Neuronal stem cell (in vitro differentiated cells): ENCODE results near the gene STRIT1.

ENCODE experiments used
- DNase-seq: peaks from one replicate; pipeline ENCODE4 v3.0.0-alpha.2; 2013; ENCODE audit warnings: low spot score
- H2AFZ ChIP-seq: one replicate; pipeline ENCODE4 v1.6.1; 2013; ENCODE audit warnings: mild to moderate bottlenecking, low read length, inconsistent platforms
- H2AK5ac ChIP-seq: 2 replicates; pipeline ENCODE4 v1.6.1; 2013; ENCODE audit warnings: low read depth, mild to moderate bottlenecking, inconsistent platforms, low read length, moderate library complexity, mixed read lengths
- H2BK120ac ChIP-seq: 2 replicates; pipeline ENCODE4 v1.6.1; 2013; ENCODE audit warnings: low read depth, mild to moderate bottlenecking, inconsistent platforms, low read length, moderate library complexity, mixed read lengths
- H2BK12ac ChIP-seq: one replicate; pipeline ENCODE4 v1.6.1; 2013; ENCODE audit warnings: low read length, inconsistent platforms
- H2BK15ac ChIP-seq: 2 replicates; pipeline ENCODE4 v1.6.1; 2013; ENCODE audit warnings: mild to moderate bottlenecking, low read length, inconsistent platforms, mixed read lengths
- H2BK5ac ChIP-seq: one replicate; pipeline ENCODE4 v1.6.1; 2013; ENCODE audit warnings: inconsistent platforms, mild to moderate bottlenecking, low read length, moderate library complexity
- H3K14ac ChIP-seq: one replicate; pipeline ENCODE4 v1.6.1; 2013; ENCODE audit warnings: low read length, inconsistent platforms
- H3K18ac ChIP-seq: 2 replicates; pipeline ENCODE4 v1.6.1; 2013; ENCODE audit warnings: low read length, inconsistent platforms
- H3K23ac ChIP-seq: 2 replicates; pipeline ENCODE4 v1.6.1; 2013; ENCODE audit warnings: low read depth, mild to moderate bottlenecking, mixed read lengths, low read length, inconsistent platforms; ENCODE audit not compliant: poor library complexity
- H3K27ac ChIP-seq: replicated peaks from 3 replicates; pipeline ENCODE4 v1.5.1; 2013; ENCODE audit warnings: low read length, inconsistent platforms
- H3K27me3 ChIP-seq, 3 experiments: 2 replicates each; pipeline ENCODE4 v1.6.1; 2013; ENCODE audit warnings: low read length in 3 of 3, mild to moderate bottlenecking in 2 of 3, inconsistent platforms in 1 of 3, low read depth in 1 of 3, mixed read lengths in 1 of 3, moderate library complexity in 1 of 3; ENCODE audit not compliant: control insufficient read depth in 3 of 3, insufficient read depth in 3 of 3
- H3K36me3 ChIP-seq, 2 donors: replicated peaks in 1 of 2; 2 replicates each; pipeline ENCODE4 v1.6.1; 2013; ENCODE audit warnings: low read length in 2 of 2; ENCODE audit not compliant: control insufficient read depth in 2 of 2, insufficient read depth in 2 of 2
- H3K4ac ChIP-seq: 2 replicates; pipeline ENCODE4 v1.6.1; 2013; ENCODE audit warnings: inconsistent platforms, mild to moderate bottlenecking, low read length, moderate library complexity
- H3K4me1 ChIP-seq, 2 donors: 1 replicate in 1 of 2; 2 replicates in 1 of 2; pipeline ENCODE4 v1.6.1; 2013; ENCODE audit warnings: low read length in 2 of 2, low read depth in 1 of 2; ENCODE audit not compliant: control insufficient read depth in 2 of 2, insufficient read depth in 1 of 2
- H3K4me2 ChIP-seq: one replicate; pipeline ENCODE4 v1.6.1; 2013; ENCODE audit warnings: mild to moderate bottlenecking, low read length, inconsistent platforms; ENCODE audit not compliant: insufficient read depth, poor library complexity, severe bottlenecking
- H3K4me3 ChIP-seq, 2 donors: 2 replicates each; pipeline ENCODE4 v1.5.1; 2013; ENCODE audit warnings: low read length in 2 of 2, mild to moderate bottlenecking in 2 of 2, inconsistent platforms in 1 of 2, moderate library complexity in 1 of 2
- H3K79me1 ChIP-seq: one replicate; pipeline ENCODE4 v1.6.1; 2013; ENCODE audit warnings: low read depth, mild to moderate bottlenecking, inconsistent platforms, low read length, moderate library complexity
- H3K9ac ChIP-seq: one replicate; pipeline ENCODE4 v1.6.1; 2013; ENCODE audit warnings: mild to moderate bottlenecking, low read depth, low read length, inconsistent platforms; ENCODE audit not compliant: poor library complexity
- H3K9me3 ChIP-seq, 2 donors: replicated peaks in 1 of 2; 2 replicates each; pipeline versions ENCODE3 to v1.6.1; 2013; ENCODE audit warnings: low read length in 2 of 2, mild to moderate bottlenecking in 2 of 2, inconsistent platforms in 1 of 2, low read depth in 1 of 2, mixed read lengths in 1 of 2, moderate library complexity in 1 of 2; ENCODE audit not compliant: control insufficient read depth in 2 of 2, insufficient read depth in 1 of 2
- H4K8ac ChIP-seq: one replicate; pipeline ENCODE4 v1.6.1; 2013; ENCODE audit warnings: low read depth, mild to moderate bottlenecking, inconsistent platforms, low read length, moderate library complexity
- H4K91ac ChIP-seq: one replicate; pipeline ENCODE4 v1.6.1; 2013; ENCODE audit warnings: low read length, low read depth, mild to moderate bottlenecking, inconsistent platforms; ENCODE audit not compliant: poor library complexity
- WGBS, 2 donors: extraction: QIAGEN DNeasy Blood & Tissue Kit; methylation state at CpG; one replicate each; pipeline ENCODE4 v1.1.7; 2013; ENCODE audit warnings: missing lambda C conversion rate in 2 of 2, mixed read lengths in 1 of 2; ENCODE audit not compliant: insufficient read length in 2 of 2, insufficient replicate concordance in 1 of 2; ENCODE audit errors: extremely low coverage in 2 of 2; 5-methylcytosine and 5-hydroxymethylcytosine counted together

STRIT1 gene

GRCh38 chr3:155309581-155309980 is 16.1 kb upstream of the STRIT1 start:
- H2AFZ ChIP-seq, result no peak overlapping the region
- H3K9me3 ChIP-seq, result no peaks in the 10 kb centered on the region
- no peaks in the 10 kb centered on the region for H3K27me3 ChIP-seq
- H3K79me1 ChIP-seq, result no peaks in the 10 kb centered on the region
- no peak overlapping the region for H3K4me3 ChIP-seq
- no peak overlapping the region for H3K23ac ChIP-seq
- H3K4me2 ChIP-seq, result no peak overlapping the region
- H3K4ac ChIP-seq, result no peak overlapping the region
- no peak overlapping the region for H3K18ac ChIP-seq
- no peak overlapping the region for H4K91ac ChIP-seq
- no peak overlapping the region for H2BK5ac ChIP-seq
- H4K8ac ChIP-seq, result no peak overlapping the region
- no peak overlapping the region for H3K9ac ChIP-seq
- H3K4me1 ChIP-seq, result no peaks in the 10 kb centered on the region
- no peak overlapping the region for H3K27ac ChIP-seq
- H2BK120ac ChIP-seq, result no peak overlapping the region
- no peak overlapping the region for H2BK15ac ChIP-seq
- no peak for DNase-seq
- H3K14ac ChIP-seq, result peak overlapping the region; percentile 47
- no peak overlapping the region for H2AK5ac ChIP-seq
- no CpG with 5 or more reads among the region's 28 CpGs for WGBS, 2 donors
- no peak overlapping the region for H2BK12ac ChIP-seq
- no peaks in the 10 kb centered on the region for H3K36me3 ChIP-seq

DNA sequence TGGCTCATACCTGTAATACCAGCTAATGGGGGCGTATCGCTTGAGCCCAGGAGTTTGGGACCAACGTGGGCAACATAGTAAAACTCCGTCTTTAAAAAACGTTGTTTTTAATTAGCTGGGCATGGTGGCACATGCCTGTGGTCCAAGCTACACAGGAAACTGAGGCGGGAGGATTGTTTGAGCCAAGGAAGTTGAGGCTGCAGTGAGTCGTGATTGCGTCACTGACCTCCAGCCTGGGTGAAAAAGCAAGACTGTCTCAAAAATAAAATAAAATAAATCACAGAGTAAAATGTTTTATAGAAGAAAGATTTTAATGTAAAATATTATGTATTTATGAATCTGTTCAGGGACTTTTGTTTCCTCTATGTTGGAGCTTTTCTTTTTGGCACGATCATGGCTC is 15.3 kb upstream of the STRIT1 start:
- no peaks in the 10 kb centered on the region for H3K9me3 ChIP-seq
- WGBS, 2 donors, result no CpG with 5 or more reads among the region's 9 CpGs

GRCh38 chr3:155307183-155307582 is 13.7 kb upstream of the STRIT1 start:
- Histone ChIP-seq H3K36me3 (no peaks in the 10 kb centered on the region), H4K91ac (no peak overlapping the region), H2BK120ac (no peak overlapping the region), H2AFZ (no peak overlapping the region), H3K27me3 (no peaks in the 10 kb centered on the region), H2BK5ac (no peak overlapping the region), H3K4ac (no peak overlapping the region), H3K9me3 (no peaks in the 10 kb centered on the region), H3K18ac (no peak overlapping the region), H2BK12ac (no peak overlapping the region), H3K4me2 (no peak overlapping the region), H3K79me1 (no peaks in the 10 kb centered on the region), H2AK5ac (no peak overlapping the region), H2BK15ac (no peak overlapping the region), H3K4me3 (no peak overlapping the region), H3K23ac (no peak overlapping the region), H3K27ac (no peak overlapping the region), H3K4me1 (no peaks in the 10 kb centered on the region), H3K9ac (no peak overlapping the region), H4K8ac (no peak overlapping the region), H3K14ac (no peak overlapping the region)
- DNase-seq, result no peak
- no CpG with 5 or more reads among the region's 7 CpGs for WGBS, 2 donors

More for the DNA sequence above, 15.3 kb upstream of the STRIT1 start:
- Histone ChIP-seq H2BK120ac (no peak overlapping the region), H2AK5ac (no peak overlapping the region), H3K79me1 (no peaks in the 10 kb centered on the region), H3K23ac (no peak overlapping the region), H3K4me2 (no peak overlapping the region), H2BK15ac (no peak overlapping the region), H2BK12ac (no peak overlapping the region), H4K8ac (no peak overlapping the region), H3K27me3 (no peaks in the 10 kb centered on the region), H3K4me3 (no peak overlapping the region), H3K9ac (no peak overlapping the region), H3K4me1 (no peaks in the 10 kb centered on the region), H4K91ac (no peak overlapping the region), H2BK5ac (no peak overlapping the region), H3K4ac (no peak overlapping the region), H3K27ac (no peak overlapping the region), H3K14ac (no peak overlapping the region), H3K18ac (no peak overlapping the region), H2AFZ (no peak overlapping the region), H3K36me3 (no peaks in the 10 kb centered on the region)
- no peak for DNase-seq

DNA sequence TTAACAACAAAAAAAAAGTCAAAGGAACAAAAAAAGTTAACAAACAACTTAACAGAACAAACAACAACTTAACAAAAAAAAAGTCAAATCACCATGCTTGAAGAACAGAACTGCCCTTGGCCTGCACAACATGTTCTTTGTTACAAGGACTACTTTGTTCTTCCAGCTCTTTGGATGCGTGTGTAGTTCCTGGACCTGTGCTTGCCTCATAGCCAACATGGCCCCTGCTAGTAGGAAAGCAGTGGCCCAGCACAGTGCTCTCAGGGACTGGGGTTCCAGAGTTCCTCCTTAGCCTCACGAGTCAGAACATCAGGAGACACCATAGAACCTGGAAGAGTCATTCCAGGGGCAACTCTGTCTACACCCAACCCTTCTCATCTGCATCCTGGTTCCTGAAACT is 10.9 kb upstream of the STRIT1 start:
- Histone ChIP-seq H3K27ac (no peak overlapping the region), H3K14ac (no peak overlapping the region), H3K36me3 (no peaks in the 10 kb centered on the region), H3K4me2 (no peak overlapping the region), H2BK12ac (no peak overlapping the region), H3K9ac (no peak overlapping the region), H3K4me3 (peak overlapping the region in 1 of 2 donors; percentile 64), H4K8ac (no peak overlapping the region), H2BK5ac (no peak overlapping the region), H2AFZ (no peak overlapping the region), H2BK15ac (no peak overlapping the region), H3K4ac (no peak overlapping the region), H3K79me1 (no peaks in the 10 kb centered on the region), H3K9me3 (no peaks in the 10 kb centered on the region), H3K27me3 (no peaks in the 10 kb centered on the region), H4K91ac (no peak overlapping the region), H3K23ac (no peak overlapping the region), H2BK120ac (no peak overlapping the region), H3K18ac (no peak overlapping the region), H3K4me1 (no peaks in the 10 kb centered on the region), H2AK5ac (no peak overlapping the region)
- DNase-seq, result no peak
- no CpG with 5 or more reads among the region's 2 CpGs for WGBS, 2 donors
